Naive B cell (primary cell): ENCODE results near the gene KRTAP10-3. TPM values are rescaled to one million over a fixed set of nuclear protein-coding genes. Genes with fewer than 3 reads are reported as not detected.
"Not testable (repeated sequence)": the region's sequence is repeated elsewhere in the genome, so short reads cannot be mapped to it uniquely, and the experiment has no call there.

Experiments used
- ATAC-seq, 2 donors: fragments of 150-1000 bp; cut with Tn5 transposase; 2 replicates each; pipeline ENCODE4 v1.10.0; 2021; ENCODE audit warnings: low read depth in 2 of 2, mild to moderate bottlenecking in 2 of 2, moderate library complexity in 2 of 2
- DNase-seq: peaks from one replicate; pipeline ENCODE4 v3.0.0; 2022
- H3K27ac Mint-ChIP-seq, 6 donors: one replicate each; pipeline ENCODE4 v1.8.0; 2020 to 2022; ENCODE audit warnings: mild to moderate bottlenecking in 6 of 6, mixed read lengths in 6 of 6, moderate library complexity in 5 of 6, inconsistent platforms in 2 of 6
- H3K27me3 Mint-ChIP-seq, 3 donors: one replicate each; pipeline ENCODE4 v1.8.0; 2021 to 2022; ENCODE audit warnings: mixed read lengths in 3 of 3, mild to moderate bottlenecking in 1 of 3
- H3K36me3 Mint-ChIP-seq, 2 donors: one replicate each; pipeline ENCODE4 v1.8.0; 2020 to 2022; ENCODE audit warnings: mixed read lengths in 2 of 2, inconsistent platforms in 1 of 2, mild to moderate bottlenecking in 1 of 2
- H3K4me1 Mint-ChIP-seq, 3 donors: one replicate each; pipeline ENCODE4 v1.8.0; 2020 to 2022; ENCODE audit warnings: mixed read lengths in 3 of 3, inconsistent platforms in 1 of 3, mild to moderate bottlenecking in 1 of 3, moderate library complexity in 1 of 3
- H3K4me3 Mint-ChIP-seq, 8 donors: one replicate each; pipeline ENCODE4 v1.8.0; 2020 to 2022; ENCODE audit warnings: mild to moderate bottlenecking in 8 of 8, mixed read lengths in 8 of 8, moderate library complexity in 8 of 8, inconsistent platforms in 2 of 8
- H3K9me3 Mint-ChIP-seq, 7 donors: one replicate each; pipeline ENCODE4 v1.8.0; 2020 to 2022; ENCODE audit warnings: mixed read lengths in 7 of 7, mild to moderate bottlenecking in 5 of 7, inconsistent platforms in 2 of 7, moderate library complexity in 1 of 7
- polyA plus RNA-seq, 6 donors: library from polyadenylated mRNA; unstranded; fragments of 300-500 nt; fragmentation: Illumina TruSeq; gene quantifications; one replicate each; pipeline ENCODE4 v1.2.3, GENCODE V29; 2021; ENCODE audit warnings: low read depth in 6 of 6

Gene KRTAP10-3
- polyA plus RNA-seq, 6 donors from 2014 or later = not detected

- no peak overlapping the region for H3K4me3 Mint-ChIP-seq
- peak overlapping the region in 1 of 6 donors; percentile 35 for H3K27ac Mint-ChIP-seq
- H3K9me3 Mint-ChIP-seq = peaks cover 22 to 46% (median 37%) of the 10 kb centered on the region in 7 donors
- DNase-seq = no peak
- H3K4me1 Mint-ChIP-seq = no peaks in the 10 kb centered on the region
- peaks cover 31 to 69% (median 69%) of the 10 kb centered on the region in 3 donors for H3K27me3 Mint-ChIP-seq
- no peak for ATAC-seq
- peaks cover 15 to 56% of the 10 kb centered on the region in 2 donors for H3K36me3 Mint-ChIP-seq
Measured at GRCh38 chr21:44583089-44583799, 24.6 kb upstream of the KRTAP10-3 start.

- H3K9me3 Mint-ChIP-seq = peaks cover 23 to 58% (median 48%) of the 10 kb centered on the region in 7 donors
- no peak overlapping the region for H3K4me3 Mint-ChIP-seq
- no peak overlapping the region for H3K27ac Mint-ChIP-seq
- peaks cover 25 to 64% (median 61%) of the 10 kb centered on the region in 3 donors for H3K27me3 Mint-ChIP-seq
- H3K4me1 Mint-ChIP-seq = no peaks in the 10 kb centered on the region
- H3K36me3 Mint-ChIP-seq = peaks cover 20 to 68% of the 10 kb centered on the region in 2 donors
- ATAC-seq (no peak), DNase-seq (no peak)
Measured at GRCh38 chr21:44582055-44582454, 23.5 kb upstream of the KRTAP10-3 start.

DNA sequence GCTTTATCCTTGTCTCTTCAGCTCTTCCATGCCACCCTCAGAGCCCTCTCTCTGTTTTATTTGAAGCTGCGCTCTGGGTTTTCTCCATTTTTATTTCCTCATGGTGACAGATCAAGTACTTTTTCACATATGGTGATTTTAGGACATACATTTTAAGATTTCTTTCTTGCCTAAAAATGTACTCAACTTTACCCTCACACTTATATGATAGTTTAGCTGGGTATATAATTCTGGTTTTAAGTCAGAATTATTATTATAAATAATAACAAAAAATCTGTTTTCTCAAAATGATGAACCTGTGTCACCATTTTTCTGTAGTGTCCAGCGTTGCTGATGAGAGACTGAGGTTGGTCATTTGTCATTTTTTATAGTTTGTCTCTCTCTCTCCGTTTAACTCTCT, 22.6 kb upstream of the KRTAP10-3 start:
- Mint-ChIP-seq H3K9me3 (peaks cover 25 to 64% (median 54%) of the 10 kb centered on the region in 7 donors), H3K4me1 (no peaks in the 10 kb centered on the region), H3K4me3 (no peak overlapping the region), H3K27ac (no peak overlapping the region), H3K36me3 (peaks cover 20 to 74% of the 10 kb centered on the region in 2 donors), H3K27me3 (peaks cover 17 to 56% (median 52%) of the 10 kb centered on the region in 3 donors)
- ATAC-seq = no peak
- no peak for DNase-seq

DNA sequence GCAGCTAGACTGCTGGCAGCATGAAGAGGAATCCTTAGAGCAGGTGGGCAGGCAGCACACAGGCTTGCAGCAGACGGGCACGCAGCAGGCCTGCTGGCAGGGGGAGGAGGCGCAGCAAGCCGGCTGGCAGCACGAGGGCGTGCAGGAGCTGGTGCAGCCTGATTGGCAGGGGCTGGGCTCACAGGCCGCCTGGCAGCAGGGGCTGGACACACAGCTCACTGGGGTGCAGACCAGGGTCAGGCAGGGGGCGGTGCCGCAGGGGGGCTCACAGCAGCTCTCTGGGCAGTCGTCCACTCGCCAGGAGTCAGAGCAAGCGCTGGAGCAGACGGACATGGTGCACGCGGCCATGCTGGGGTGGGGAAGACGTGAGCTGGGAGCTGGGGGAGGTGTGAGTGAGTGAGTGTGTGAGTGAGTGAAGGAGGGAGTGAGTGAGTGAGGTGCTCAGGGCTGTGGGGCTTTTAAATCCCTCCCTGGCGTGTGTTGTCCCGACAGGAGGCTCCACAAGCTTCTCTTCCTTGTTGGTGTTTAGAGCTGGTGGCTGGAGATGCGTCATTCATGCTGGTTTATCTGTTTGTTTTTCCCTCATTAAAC, 21.7 kb upstream of the KRTAP10-3 start, which contains the start of gene KRTAP10-5:
Gene KRTAP10-5, minus strand, starts transcription at position 374 of the 591 bp plus-strand sequence. Its CDS starts 26 bp downstream, at position 348.
- H3K27ac Mint-ChIP-seq, ATAC-seq, H3K4me1 Mint-ChIP-seq, H3K4me3 Mint-ChIP-seq, DNase-seq: not testable (repeated sequence)
- peaks cover 17 to 55% (median 52%) of the 10 kb centered on the region in 3 donors for H3K27me3 Mint-ChIP-seq
- peaks cover 25 to 68% of the 10 kb centered on the region in 2 donors for H3K36me3 Mint-ChIP-seq
- H3K9me3 Mint-ChIP-seq = peaks cover 25 to 66% (median 57%) of the 10 kb centered on the region in 7 donors

DNA sequence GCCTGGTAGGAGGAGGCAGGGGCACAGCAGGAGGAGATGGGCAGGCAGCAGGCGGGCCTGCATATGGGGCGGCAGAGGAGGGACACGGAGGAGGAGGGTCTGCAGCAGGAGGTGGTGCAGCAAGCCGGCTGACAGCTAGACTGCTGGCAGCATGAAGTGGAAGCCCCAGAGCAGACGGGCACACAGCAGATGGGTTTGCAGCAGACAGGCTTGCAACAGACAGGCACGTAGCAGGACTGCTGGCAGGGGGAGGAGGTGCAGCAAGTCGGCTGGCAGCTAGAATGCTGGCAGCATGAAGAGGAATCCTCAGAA, 21.2 kb upstream of the KRTAP10-3 start:
- H3K4me3 Mint-ChIP-seq = no peak overlapping the region
- peaks cover 14 to 55% (median 53%) of the 10 kb centered on the region in 3 donors for H3K27me3 Mint-ChIP-seq
- no peak overlapping the region for H3K27ac Mint-ChIP-seq
- ATAC-seq = no peak
- peaks cover 25 to 65% of the 10 kb centered on the region in 2 donors for H3K36me3 Mint-ChIP-seq
- DNase-seq = no peak
- H3K9me3 Mint-ChIP-seq = peaks cover 24 to 64% (median 54%) of the 10 kb centered on the region in 7 donors
- H3K4me1 Mint-ChIP-seq = peaks cover 0 to 3% (median 2%) of the 10 kb centered on the region in 3 donors

GRCh38 chr21:44579056-44579832, 20.6 kb upstream of the KRTAP10-3 start:
- H3K4me1 Mint-ChIP-seq = peaks cover 0 to 8% (median 3%) of the 10 kb centered on the region in 3 donors
- DNase-seq (no peak), ATAC-seq (no peak)
- H3K27ac Mint-ChIP-seq = no peak overlapping the region
- H3K4me3 Mint-ChIP-seq = no peak overlapping the region
- peaks cover 25 to 65% of the 10 kb centered on the region in 2 donors for H3K36me3 Mint-ChIP-seq
- peaks cover 11 to 55% (median 54%) of the 10 kb centered on the region in 3 donors for H3K27me3 Mint-ChIP-seq
- H3K9me3 Mint-ChIP-seq = peaks cover 24 to 64% (median 54%) of the 10 kb centered on the region in 7 donors

GRCh38 chr21:44578371-44579055, 19.9 kb upstream of the KRTAP10-3 start:
- Mint-ChIP-seq H3K27me3 (peaks cover 8 to 55% (median 49%) of the 10 kb centered on the region in 3 donors), H3K36me3 (peaks cover 25 to 65% of the 10 kb centered on the region in 2 donors), H3K4me3 (no peak overlapping the region), H3K27ac (no peak overlapping the region), H3K9me3 (peaks cover 24 to 62% (median 54%) of the 10 kb centered on the region in 7 donors), H3K4me1 (peaks cover 0 to 8% (median 3%) of the 10 kb centered on the region in 3 donors)
- no peak for DNase-seq
- no peak for ATAC-seq

DNA sequence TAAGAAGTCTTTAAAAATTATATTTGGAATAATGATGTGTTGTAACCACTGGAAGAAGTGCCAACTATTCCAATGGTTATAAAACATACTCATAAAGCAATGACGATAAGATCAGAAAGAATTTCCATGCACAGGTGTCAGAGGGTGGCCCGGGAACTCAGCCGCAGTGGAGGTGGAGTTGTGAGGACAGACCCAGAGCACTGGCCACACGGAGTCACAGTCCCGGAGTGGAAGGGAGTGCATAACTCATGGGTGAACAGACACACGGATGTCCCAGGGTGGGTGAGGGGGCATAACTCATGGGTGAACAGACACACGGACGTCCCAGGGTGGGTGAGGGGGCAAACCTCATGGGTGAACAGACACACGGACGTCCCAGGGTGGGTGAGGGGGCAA, 17.4 kb upstream of the KRTAP10-3 start:
- Mint-ChIP-seq H3K4me1 (peaks cover 0 to 8% (median 3%) of the 10 kb centered on the region in 3 donors), H3K27ac (peak overlapping the region in 1 of 6 donors; percentile 22), H3K36me3 (peaks cover 17 to 48% of the 10 kb centered on the region in 2 donors), H3K4me3 (no peak overlapping the region), H3K27me3 (peaks cover 16 to 72% (median 52%) of the 10 kb centered on the region in 3 donors), H3K9me3 (peaks cover 17 to 43% (median 32%) of the 10 kb centered on the region in 7 donors)
- ATAC-seq (no peak), DNase-seq (no peak)

- peaks cover 21 to 73% (median 50%) of the 10 kb centered on the region in 3 donors for H3K27me3 Mint-ChIP-seq
- H3K4me3 Mint-ChIP-seq = no peak overlapping the region
- no peak for ATAC-seq
- peaks cover 15 to 39% (median 28%) of the 10 kb centered on the region in 7 donors for H3K9me3 Mint-ChIP-seq
- peaks cover 0 to 8% (median 3%) of the 10 kb centered on the region in 3 donors for H3K4me1 Mint-ChIP-seq
- H3K27ac Mint-ChIP-seq = peak overlapping the region in 2 of 6 donors; percentile 5 to 44
- no peak for DNase-seq
- H3K36me3 Mint-ChIP-seq = peaks cover 11 to 42% of the 10 kb centered on the region in 2 donors
Measured at GRCh38 chr21:44575307-44576024, 16.9 kb upstream of the KRTAP10-3 start.

DNA sequence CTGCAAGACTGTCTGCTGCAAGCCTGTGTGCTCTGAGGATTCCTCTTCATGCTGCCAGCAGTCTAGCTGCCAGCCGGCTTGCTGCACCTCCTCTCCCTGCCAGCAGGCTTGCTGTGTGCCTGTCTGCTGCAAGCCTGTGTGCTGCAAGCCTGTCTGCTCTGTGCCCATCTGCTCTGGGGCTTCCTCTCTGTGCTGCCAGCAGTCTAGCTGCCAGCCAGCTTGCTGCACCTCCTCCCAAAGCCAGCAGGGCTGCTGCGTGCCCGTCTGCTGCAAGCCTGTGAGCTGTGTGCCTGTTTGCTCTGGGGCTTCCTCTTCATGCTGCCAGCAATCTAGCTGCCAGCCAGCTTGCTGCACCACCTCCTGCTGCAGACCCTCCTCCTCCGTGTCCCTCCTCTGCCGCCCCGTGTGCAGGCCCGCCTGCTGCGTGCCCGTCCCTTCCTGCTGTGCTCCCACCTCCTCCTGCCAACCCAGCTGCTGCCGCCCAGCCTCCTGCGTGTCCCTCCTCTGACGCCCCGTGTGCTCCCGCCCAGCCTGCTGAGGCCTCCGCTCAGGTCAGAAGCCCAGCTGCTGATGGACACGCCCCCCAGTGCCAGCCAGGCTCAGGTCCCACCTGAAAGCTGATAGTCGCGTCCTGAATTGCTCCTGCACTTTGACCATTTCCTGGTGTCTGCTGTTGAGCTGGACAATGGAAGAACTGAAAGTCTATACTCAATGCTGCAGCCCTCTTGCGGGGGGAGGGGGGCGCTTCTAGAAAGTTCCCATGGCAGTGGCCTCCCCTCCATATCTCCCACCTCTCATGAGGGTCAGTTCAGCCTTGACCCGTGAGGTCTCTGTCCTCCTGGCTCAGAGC, 16.1 kb upstream of the KRTAP10-3 start:
- no peak for DNase-seq
- Mint-ChIP-seq H3K36me3 (peaks cover 11 to 34% of the 10 kb centered on the region in 2 donors), H3K27ac (peak overlapping the region in 2 of 6 donors; percentile 44 to 83), H3K9me3 (peaks cover 9 to 32% (median 22%) of the 10 kb centered on the region in 7 donors), H3K27me3 (peaks cover 21 to 70% (median 50%) of the 10 kb centered on the region in 3 donors), H3K4me1 (peaks cover 0 to 8% (median 3%) of the 10 kb centered on the region in 3 donors), H3K4me3 (no peak overlapping the region)
- no peak for ATAC-seq

DNA sequence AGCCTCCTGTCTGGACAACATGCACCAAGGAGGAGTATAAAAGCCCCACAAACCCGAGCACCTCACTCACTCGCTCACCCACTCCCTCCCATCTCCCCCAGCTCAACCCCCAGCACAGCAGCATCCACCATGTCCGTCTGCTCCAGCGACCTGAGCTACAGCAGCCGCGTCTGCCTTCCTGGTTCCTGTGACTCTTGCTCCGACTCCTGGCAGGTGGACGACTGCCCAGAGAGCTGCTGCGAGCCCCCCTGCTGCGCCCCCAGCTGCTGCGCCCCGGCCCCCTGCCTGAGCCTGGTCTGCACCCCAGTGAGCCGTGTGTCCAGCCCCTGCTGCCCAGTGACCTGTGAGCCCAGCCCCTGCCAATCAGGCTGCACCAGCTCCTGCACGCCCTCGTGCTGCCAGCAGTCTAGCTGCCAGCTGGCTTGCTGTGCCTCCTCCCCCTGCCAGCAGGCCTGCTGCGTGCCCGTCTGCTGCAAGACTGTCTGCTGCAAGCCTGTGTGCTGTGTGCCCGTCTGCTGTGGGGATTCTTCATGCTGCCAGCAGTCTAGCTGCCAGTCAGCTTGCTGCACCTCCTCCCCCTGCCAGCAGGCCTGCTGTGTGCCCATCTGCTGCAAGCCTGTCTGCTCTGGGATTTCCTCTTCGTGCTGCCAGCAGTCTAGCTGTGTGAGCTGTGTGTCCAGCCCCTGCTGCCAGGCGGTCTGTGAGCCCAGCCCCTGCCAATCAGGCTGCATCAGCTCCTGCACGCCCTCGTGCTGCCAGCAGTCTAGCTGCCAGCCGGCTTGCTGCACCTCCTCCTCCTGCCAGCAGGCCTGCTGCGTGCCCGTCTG, 15.2 kb upstream of the KRTAP10-3 start, which contains the start of gene KRTAP10-4:
Gene KRTAP10-4, plus strand, starts transcription at position 100 of the 827 bp plus-strand sequence. Its CDS starts 30 bp downstream, at position 130.
- ATAC-seq, DNase-seq, H3K4me1 Mint-ChIP-seq, H3K27ac Mint-ChIP-seq, H3K4me3 Mint-ChIP-seq: not testable (repeated sequence)
- Mint-ChIP-seq H3K27me3 (peaks cover 21 to 63% (median 49%) of the 10 kb centered on the region in 3 donors), H3K36me3 (peaks cover 11 to 32% of the 10 kb centered on the region in 2 donors), H3K9me3 (peaks cover 9 to 30% (median 21%) of the 10 kb centered on the region in 7 donors)
